GM21423 (cell line): Measurements from ENCODE around the gene PHF20.
"Not testable (repeated sequence)": the region's sequence is repeated elsewhere in the genome, so short reads cannot be mapped to it uniquely, and the experiment has no call there.

Experiments
- ATAC-seq: cut with Tn5 transposase; IDR thresholded peaks from one replicate; pipeline ENCODE4 v1.9.1; 2021; ENCODE audit warnings: mild to moderate bottlenecking, moderate library complexity; ENCODE audit not compliant: unreplicated experiment

Gene PHF20

DNA sequence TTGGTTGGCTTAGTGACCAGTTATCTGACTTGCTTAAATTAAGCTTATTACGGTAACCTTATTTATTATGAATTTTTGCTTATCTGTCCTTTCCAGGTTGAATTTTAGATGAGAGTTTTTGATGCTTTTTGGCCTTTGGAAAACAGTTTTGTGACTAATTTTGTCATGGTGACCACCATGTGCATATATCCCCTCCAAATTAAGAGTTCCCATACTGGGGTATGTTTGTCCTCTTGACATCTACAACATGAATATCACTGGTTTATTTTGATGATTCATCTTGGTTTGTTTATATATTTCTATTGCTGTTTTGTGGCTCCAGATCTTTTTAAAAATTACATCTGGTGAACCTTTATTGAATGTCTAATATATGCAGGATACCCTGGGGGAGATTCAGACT lies 61.4 kb downstream of the PHF20 start:
- no peak for ATAC-seq

- no peak for ATAC-seq
Measured at GRCh38 chr20:35837577-35838195, 65.9 kb downstream of the PHF20 start.

DNA sequence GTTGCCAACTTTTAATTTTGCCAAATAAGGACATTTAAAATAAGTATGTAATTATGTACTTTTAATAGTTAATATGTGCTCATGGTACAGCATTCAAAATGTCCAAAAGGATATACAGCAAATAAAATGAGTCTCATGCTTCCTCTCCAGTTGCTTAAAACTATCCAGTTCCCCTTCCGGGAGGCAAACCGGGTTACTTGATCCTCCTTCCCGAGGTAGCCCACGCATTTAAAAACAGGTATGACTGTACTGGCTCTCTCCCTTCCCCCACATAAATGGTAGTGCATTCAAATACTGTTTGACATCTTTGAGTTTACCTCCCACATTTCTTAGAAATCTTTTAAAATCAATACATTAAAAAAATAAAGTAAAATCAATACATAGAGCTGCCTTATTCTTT lies 66.4 kb downstream of the PHF20 start:
- ATAC-seq: no peak

DNA sequence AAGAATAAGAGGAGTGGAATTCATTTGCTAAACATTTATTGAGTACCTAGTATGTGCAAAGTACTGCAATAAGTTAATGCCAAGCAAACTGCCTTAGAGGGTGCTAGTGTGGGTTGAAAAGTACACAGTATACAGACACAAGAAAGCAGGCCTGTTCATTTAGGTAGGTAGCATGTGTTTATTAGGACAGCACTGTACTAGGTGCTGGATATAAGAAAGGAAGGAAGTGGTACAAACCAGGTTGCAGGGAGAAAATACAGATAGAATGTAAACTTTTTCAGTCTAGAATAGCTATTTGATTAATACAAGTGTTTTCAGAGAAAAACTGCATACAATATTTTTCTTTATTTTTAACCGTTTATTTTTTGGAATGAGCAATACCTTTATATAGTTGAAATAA lies 68.1 kb downstream of the PHF20 start:
- no peak for ATAC-seq

GRCh38 chr20:35840421-35840820 lies 68.6 kb downstream of the PHF20 start:
- no peak for ATAC-seq

DNA sequence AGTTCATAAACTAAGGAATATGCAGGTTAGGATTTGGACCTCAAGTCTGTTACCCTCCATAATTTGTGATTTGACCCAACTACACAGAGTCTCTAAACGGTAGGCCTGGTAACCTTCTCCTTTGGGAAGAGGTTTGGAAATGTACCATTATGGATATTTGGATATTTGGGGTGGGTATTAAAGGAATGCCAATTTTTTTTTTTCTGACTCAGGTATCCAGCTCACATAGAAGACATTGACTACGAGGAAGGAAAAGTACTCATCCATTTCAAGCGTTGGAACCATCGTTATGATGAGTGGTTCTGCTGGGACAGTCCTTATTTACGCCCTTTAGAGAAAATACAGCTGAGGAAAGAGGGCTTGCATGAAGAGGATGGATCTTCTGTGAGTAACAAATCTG lies 70.5 kb downstream of the PHF20 start:
- ATAC-seq: no peak

DNA sequence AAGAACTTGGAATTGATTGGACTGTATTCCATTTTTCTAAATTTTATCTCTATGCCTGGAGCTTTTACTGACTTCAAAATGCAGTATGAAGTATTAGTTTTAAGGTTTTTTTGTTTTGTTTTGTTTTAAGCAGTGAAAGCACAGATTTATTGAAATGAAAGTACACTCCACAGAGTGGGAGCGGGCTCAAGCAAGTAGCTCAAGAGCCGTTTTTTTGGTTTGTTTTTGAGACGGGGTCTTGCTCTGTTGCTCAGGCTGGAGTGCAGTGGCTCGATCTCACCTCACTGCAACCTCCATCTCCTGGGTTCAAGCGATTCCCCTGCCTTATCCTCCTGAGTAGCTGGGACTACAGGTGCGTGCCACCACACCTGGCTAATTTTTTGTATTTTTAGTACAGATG lies 72.1 kb downstream of the PHF20 start:
- not testable (repeated sequence) for ATAC-seq

DNA sequence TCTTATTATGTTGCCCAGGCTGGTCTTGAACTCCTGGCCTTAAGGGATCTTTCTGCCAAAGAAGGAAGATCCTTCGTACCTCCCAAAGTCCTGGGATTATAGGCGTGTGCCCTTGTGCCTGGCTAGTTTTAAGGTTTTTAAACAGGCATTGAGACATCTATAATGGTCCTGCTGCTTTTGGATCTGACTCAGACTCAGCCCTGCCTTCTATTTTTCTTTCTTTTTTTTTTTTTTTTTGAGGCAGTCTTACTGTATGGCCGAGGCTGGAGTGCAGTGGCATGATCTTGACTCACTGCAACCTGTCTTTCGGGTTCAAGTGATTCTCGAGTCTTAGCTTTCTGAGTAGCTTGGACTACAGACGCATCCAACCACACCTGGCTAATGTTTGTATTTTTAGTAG lies 73.7 kb downstream of the PHF20 start:
- no peak for ATAC-seq

GRCh38 chr20:35849706-35850105 lies 77.9 kb downstream of the PHF20 start:
- ATAC-seq: no peak

- ATAC-seq: not testable (repeated sequence)
Measured at GRCh38 chr20:35851659-35852058, 79.8 kb downstream of the PHF20 start.

- ATAC-seq: no peak
Measured at GRCh38 chr20:35854713-35855348, 83.0 kb downstream of the PHF20 start.

GRCh38 chr20:35855641-35856040 lies 83.8 kb downstream of the PHF20 start:
- not testable (repeated sequence) for ATAC-seq

GRCh38 chr20:35856866-35857265 lies 85.1 kb downstream of the PHF20 start:
- no peak for ATAC-seq

DNA sequence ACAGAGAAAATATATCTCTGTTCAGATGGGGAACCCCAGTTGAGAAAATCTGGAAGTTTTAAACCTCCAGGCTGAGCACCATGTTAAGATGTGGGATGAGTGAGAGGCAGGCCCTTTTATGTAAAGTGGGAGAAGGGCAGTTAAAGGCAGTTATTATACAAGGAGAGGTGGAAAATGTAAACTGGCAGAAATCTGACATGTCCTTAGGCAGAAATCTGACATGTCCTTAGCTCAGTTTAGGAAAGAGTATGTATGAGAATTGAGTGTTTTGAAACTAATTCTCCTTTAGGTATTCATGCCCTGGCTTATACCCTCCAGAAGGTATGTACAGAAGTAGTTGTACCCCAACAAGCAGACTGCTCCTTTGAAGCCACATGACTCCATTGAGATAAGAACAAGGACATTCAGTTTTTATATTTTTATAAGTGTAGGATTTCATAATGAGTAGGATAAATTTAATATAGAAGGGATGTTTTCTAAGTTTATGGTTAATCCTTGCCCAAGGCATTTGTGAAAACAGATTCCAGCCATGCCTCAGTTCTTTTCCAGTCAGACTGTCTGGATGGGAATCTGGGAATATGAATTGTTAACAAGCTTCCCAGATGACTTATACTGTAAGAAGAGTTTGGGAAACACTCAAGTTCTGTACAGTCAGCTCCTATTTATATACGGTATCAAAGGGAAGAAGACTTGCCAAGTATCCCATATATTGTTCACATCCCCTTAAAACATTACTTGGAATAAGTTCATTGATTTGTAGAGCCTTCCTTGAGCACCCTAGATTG lies 94.8 kb downstream of the PHF20 start:
- ATAC-seq: no peak

DNA sequence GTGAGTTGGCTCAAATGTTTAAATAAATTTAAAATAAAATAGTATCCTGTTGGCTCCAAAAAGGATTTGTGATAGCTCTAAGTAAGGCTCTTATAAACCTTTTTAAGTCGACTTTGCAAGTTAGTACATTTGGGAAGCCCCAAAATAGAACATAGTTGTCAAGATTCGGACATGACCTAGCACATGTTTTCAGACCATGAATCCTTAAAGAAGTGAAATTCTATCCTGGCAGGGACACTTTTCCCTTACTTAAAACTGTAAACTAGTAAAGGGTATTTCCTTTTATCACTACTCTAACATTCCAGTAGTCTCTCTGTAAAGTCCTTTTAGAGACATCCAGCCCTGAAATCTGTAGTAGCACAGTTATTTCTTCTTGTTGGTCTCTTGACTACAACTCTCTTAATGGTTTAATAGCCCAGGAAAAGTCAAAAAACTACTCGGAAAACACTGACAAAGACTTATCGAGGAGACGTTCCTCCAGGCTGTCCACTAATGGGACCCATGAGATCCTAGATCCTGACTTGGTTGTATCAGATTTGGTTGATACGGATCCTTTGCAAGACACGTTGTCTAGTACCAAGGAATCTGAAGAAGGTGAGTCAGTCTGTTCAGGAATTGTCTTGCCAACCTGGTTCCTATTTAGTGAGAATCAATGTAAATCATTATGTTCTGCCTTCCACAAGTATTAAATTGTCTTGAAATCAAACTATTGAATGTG lies 98.9 kb downstream of the PHF20 start:
- ATAC-seq: no peak

DNA sequence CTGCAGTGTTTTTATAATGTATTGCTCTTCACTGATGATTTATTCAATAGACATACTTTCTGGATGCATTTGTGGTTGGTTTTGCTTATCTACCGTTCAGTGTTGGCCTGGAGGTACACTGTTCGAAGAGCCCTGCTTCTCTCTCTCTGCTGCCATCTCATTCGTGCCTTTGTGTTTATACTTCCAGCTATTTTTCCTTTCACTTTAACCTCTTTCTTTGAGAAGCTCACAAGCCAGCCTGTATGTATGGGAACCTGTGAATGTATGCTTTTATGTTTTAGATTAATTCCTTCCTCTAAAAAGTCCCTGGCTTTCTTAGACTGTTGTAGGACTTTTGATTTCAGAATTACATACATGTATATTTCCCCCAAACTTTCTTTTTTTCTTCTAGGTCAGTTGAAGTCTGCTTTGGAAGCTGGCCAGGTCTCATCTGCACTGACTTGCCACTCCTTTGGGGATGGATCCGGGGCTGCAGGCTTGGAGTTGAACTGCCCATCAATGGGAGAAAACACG lies 99.5 kb downstream of the PHF20 start:
- ATAC-seq: no peak

DNA sequence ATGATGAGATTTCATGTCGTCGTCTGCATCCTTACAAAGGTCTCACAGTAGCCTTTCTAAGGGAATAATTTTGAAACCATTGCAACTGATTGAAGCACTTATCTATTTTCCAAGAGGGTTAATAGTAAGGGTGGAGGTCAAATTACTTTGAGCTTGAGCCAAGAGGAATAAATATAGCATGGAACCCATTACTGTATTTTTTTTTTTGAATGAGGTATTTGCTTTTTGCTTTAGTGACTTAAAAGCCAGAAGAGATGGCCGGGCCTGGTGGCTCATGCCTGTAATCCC lies 104.2 kb downstream of the PHF20 start:
- ATAC-seq: no peak

DNA sequence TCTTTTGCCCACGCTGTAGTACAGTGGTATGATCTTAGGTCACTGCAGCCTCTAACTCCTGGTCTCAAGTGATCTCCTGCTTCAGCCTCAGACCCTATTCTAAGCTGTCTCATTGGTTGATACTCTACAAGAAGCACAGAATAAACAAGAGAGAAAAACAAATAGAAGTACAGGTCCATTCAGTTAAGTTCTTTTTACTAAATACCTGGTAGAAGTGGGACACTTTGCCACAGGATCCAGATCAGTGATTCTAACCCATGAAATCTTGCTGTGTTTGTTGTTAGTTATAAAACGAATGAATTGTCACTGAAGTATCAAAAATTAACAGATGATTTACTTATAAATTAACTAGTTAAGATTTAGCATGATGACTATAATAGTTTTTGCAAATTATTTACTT lies 105.8 kb downstream of the PHF20 start:
- no peak for ATAC-seq

- no peak for ATAC-seq
Measured at GRCh38 chr20:35878113-35878625, 106.4 kb downstream of the PHF20 start.

DNA sequence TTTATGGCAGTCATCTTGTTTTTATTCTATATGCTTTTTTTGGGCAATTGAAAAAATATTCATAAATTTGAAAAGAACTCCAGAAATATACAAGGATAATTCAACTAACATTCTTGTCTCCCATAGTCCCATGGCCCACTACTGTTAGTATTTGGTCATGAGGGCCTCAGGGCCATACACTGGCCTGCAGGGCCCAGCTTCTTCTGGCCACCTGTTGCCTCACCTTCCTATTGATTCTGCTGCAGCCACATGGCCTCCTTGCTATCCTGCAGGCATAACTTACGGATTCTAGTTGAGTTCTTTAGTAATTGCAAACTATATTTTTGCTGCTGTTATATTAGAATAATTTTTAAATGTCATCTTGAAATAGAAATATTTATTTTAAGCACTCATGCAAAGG lies 109.9 kb downstream of the PHF20 start:
- no peak for ATAC-seq

GRCh38 chr20:35882427-35883161 lies 110.8 kb downstream of the PHF20 start:
- not testable (repeated sequence) for ATAC-seq
